ENCODE results near the gene RIOX2.

DNA sequence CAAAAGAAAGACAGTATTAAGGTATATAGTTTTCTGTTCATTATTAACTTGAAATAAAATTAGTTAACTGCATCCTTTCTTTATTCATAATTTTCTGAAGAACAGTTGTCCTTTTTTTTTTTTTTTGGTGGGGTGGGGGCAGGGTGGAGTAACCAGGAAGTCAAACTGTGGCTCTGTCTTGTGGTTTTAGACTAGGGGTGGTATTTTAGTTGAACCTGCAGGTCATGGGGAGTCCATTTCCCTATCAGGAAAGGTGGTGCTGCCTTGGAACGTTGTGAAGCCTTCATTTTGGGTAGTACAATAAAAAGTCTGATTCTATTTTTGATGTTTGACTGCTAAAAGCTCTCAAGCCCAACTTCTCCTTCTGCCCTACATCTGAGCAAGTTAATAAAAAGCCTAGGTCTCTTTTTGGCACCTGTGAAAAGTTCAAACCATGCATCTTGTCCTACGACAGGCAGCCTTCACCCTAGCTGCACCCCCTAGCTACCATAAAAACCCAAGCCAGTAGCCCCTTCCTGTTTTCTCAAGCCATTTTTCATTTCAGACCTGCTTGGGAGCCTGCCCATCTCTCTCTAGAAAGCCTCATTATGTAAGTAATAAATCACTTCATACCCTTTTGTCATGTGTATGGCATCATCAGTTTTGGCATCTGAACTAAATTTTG, 31.2 kb upstream of the RIOX2 start:
- TF ChIP-seq, protein P1, sequence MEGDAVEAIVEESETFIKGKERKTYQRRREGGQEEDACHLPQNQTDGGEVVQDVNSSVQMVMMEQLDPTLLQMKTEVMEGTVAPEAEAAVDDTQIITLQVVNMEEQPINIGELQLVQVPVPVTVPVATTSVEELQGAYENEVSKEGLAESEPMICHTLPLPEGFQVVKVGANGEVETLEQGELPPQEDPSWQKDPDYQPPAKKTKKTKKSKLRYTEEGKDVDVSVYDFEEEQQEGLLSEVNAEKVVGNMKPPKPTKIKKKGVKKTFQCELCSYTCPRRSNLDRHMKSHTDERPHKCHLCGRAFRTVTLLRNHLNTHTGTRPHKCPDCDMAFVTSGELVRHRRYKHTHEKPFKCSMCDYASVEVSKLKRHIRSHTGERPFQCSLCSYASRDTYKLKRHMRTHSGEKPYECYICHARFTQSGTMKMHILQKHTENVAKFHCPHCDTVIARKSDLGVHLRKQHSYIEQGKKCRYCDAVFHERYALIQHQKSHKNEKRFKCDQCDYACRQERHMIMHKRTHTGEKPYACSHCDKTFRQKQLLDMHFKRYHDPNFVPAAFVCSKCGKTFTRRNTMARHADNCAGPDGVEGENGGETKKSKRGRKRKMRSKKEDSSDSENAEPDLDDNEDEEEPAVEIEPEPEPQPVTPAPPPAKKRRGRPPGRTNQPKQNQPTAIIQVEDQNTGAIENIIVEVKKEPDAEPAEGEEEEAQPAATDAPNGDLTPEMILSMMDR (conservative IDR thresholded peaks at IDR 0.05 in 1 of 2, IDR thresholded peaks at IDR 0.05 in 1 of 2; ENCODE audit: extremely low read depth in 1 of 2, insufficient read depth in 1 of 2, low read depth in 1 of 2, low read length in 2 of 2), result no peak
- no peak for TF ChIP-seq EZH2 (IDR thresholded peaks at IDR 0.05; ENCODE audit: borderline replicate concordance, low read length)

All from mammary epithelial cell (primary cell).